Measurements from ENCODE around the gene TRIM69.
"Not testable (repeated sequence)": the region's sequence is repeated elsewhere in the genome, so short reads cannot be mapped to it uniquely, and the experiment has no call there.

Gene TRIM69

GRCh38 chr15:44736181-44736765 is at the start of gene TRIM69:
Gene TRIM69, plus strand, starts transcription at chr15:44736528. Its CDS starts 177 bp downstream, at chr15:44736705.
- TF ChIP-seq JUND (IDR thresholded peaks at IDR 0.05; ENCODE audit: low read depth) = no peak
- in situ Hi-C loops (cut with HindIII; ENCODE audit: low pct_unique_long_range_greater_than_20kb, low sequenced_read_pairs) = no loop called here
- DNase-seq (ENCODE audit: low read depth in 1 of 2, low spot score in 1 of 2) = no peak

- in situ Hi-C loops (cut with HindIII; ENCODE audit: low pct_unique_long_range_greater_than_20kb, low sequenced_read_pairs); DNase-seq (ENCODE audit: low read depth in 1 of 2, low spot score in 1 of 2): not testable (repeated sequence)
Measured at GRCh38 chr15:44689318-44689717, 47.0 kb upstream of the TRIM69 start.

- in situ Hi-C loops (cut with HindIII; ENCODE audit: low pct_unique_long_range_greater_than_20kb, low sequenced_read_pairs); DNase-seq (ENCODE audit: low read depth in 1 of 2, low spot score in 1 of 2): not testable (repeated sequence)
Measured at GRCh38 chr15:44690245-44690644, 46.1 kb upstream of the TRIM69 start.

GRCh38 chr15:44692659-44693058 is 43.7 kb upstream of the TRIM69 start:
- no peak for DNase-seq (ENCODE audit: low read depth in 1 of 2, low spot score in 1 of 2)
- no peak for TF ChIP-seq JUND (IDR thresholded peaks at IDR 0.05; ENCODE audit: low read depth)
- in situ Hi-C loops (cut with HindIII; ENCODE audit: low pct_unique_long_range_greater_than_20kb, low sequenced_read_pairs) = no loop called here

GRCh38 chr15:44694416-44694815 is 41.9 kb upstream of the TRIM69 start:
- DNase-seq (ENCODE audit: low read depth in 1 of 2, low spot score in 1 of 2) = no peak
- no peak for TF ChIP-seq JUND (IDR thresholded peaks at IDR 0.05; ENCODE audit: low read depth)
- in situ Hi-C loops (cut with HindIII; ENCODE audit: low pct_unique_long_range_greater_than_20kb, low sequenced_read_pairs) = no loop called here

GRCh38 chr15:44695294-44695693 is 41.0 kb upstream of the TRIM69 start:
- DNase-seq (ENCODE audit: low read depth in 1 of 2, low spot score in 1 of 2) = no peak
- in situ Hi-C loops (cut with HindIII; ENCODE audit: low pct_unique_long_range_greater_than_20kb, low sequenced_read_pairs) = no loop called here
- TF ChIP-seq JUND (IDR thresholded peaks at IDR 0.05; ENCODE audit: low read depth) = no peak

GRCh38 chr15:44697014-44697413 is 39.3 kb upstream of the TRIM69 start:
- in situ Hi-C loops (cut with HindIII; ENCODE audit: low pct_unique_long_range_greater_than_20kb, low sequenced_read_pairs) = no loop called here
- no peak for TF ChIP-seq JUND (IDR thresholded peaks at IDR 0.05; ENCODE audit: low read depth)
- DNase-seq (ENCODE audit: low read depth in 1 of 2, low spot score in 1 of 2) = no peak

GRCh38 chr15:44698641-44699040 is 37.7 kb upstream of the TRIM69 start:
- in situ Hi-C loops (cut with HindIII; ENCODE audit: low pct_unique_long_range_greater_than_20kb, low sequenced_read_pairs) = no loop called here
- DNase-seq (ENCODE audit: low read depth in 1 of 2, low spot score in 1 of 2) = no peak
- no peak for TF ChIP-seq JUND (IDR thresholded peaks at IDR 0.05; ENCODE audit: low read depth)

GRCh38 chr15:44700676-44701075 is 35.7 kb upstream of the TRIM69 start:
- in situ Hi-C loops (cut with HindIII; ENCODE audit: low pct_unique_long_range_greater_than_20kb, low sequenced_read_pairs); DNase-seq (ENCODE audit: low read depth in 1 of 2, low spot score in 1 of 2): not testable (repeated sequence)

- in situ Hi-C loops (cut with HindIII; ENCODE audit: low pct_unique_long_range_greater_than_20kb, low sequenced_read_pairs) = no loop called here
- TF ChIP-seq JUND (IDR thresholded peaks at IDR 0.05; ENCODE audit: low read depth) = no peak
- no peak for DNase-seq (ENCODE audit: low read depth in 1 of 2, low spot score in 1 of 2)
Measured at GRCh38 chr15:44705986-44706385, 30.3 kb upstream of the TRIM69 start.

GRCh38 chr15:44706401-44706800 is 29.9 kb upstream of the TRIM69 start:
- in situ Hi-C loops (cut with HindIII; ENCODE audit: low pct_unique_long_range_greater_than_20kb, low sequenced_read_pairs) = no loop called here
- no peak for DNase-seq (ENCODE audit: low read depth in 1 of 2, low spot score in 1 of 2)
- TF ChIP-seq JUND (IDR thresholded peaks at IDR 0.05; ENCODE audit: low read depth) = no peak

- no peak for TF ChIP-seq JUND (IDR thresholded peaks at IDR 0.05; ENCODE audit: low read depth)
- in situ Hi-C loops (cut with HindIII; ENCODE audit: low pct_unique_long_range_greater_than_20kb, low sequenced_read_pairs) = no loop called here
- DNase-seq (ENCODE audit: low read depth in 1 of 2, low spot score in 1 of 2) = no peak
Measured at GRCh38 chr15:44706946-44707636, 29.2 kb upstream of the TRIM69 start.

GRCh38 chr15:44710236-44711095 is 25.9 kb upstream of the TRIM69 start:
- peak in 1 of 2 experiments; percentile 28 for DNase-seq (ENCODE audit: low read depth in 1 of 2, low spot score in 1 of 2)
- in situ Hi-C loops (cut with HindIII; ENCODE audit: low pct_unique_long_range_greater_than_20kb, low sequenced_read_pairs) = no loop called here
- TF ChIP-seq JUND (IDR thresholded peaks at IDR 0.05; ENCODE audit: low read depth) = no peak

Data from T47D (cell line).